GM21381 (cell line): Measurements from ENCODE around the gene VWDE.

Experiments used
- ATAC-seq: cut with Tn5 transposase; IDR thresholded peaks from one replicate; pipeline ENCODE4 v1.9.1; 2021; ENCODE audit warnings: mild to moderate bottlenecking, moderate library complexity; ENCODE audit not compliant: unreplicated experiment

Gene VWDE

DNA sequence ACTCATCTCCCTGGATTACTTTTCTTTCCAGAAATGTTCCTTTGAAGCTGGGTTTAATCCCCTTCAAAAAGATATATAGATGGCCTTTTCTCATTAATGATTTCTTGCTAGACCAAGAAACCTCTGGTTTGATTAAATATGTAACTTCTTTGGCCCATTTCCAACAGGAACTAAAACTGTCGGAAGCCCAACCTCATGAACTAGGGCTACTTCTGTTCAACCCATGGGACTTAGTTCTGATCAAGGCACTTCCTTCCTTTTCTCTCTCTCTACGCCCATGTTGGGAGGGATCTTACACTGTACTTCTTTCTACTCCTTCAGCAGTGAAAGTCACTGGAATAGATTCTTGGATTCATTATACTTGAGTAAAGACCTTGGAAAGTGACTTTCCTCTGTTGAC lies 109.0 kb downstream of the VWDE start:
- ATAC-seq: peak; percentile 64

- no peak for ATAC-seq
Observed at GRCh38 chr7:12291870-12292269, 111.8 kb downstream of the VWDE start.

GRCh38 chr7:12290761-12291160 lies 112.9 kb downstream of the VWDE start:
- ATAC-seq: no peak

GRCh38 chr7:12289996-12290395 lies 113.7 kb downstream of the VWDE start:
- no peak for ATAC-seq

DNA sequence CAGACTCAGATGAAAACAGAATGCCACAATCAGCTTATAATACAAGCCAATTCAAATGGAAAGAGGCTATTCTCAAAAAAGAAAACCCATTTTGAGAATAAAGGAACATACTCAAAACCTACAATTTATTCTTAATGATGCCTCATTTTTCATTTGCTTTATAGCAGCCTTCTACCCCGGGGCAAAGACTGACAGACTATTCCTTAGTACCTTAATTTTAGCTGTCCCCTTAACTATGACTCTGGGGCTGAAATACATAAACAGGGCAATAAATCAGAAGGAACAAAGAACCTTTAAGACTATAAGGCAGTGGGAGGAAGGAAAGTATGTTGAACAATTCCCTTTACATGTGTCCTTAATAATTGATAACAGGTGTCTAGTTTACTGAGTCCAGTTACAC lies 115.8 kb downstream of the VWDE start:
- ATAC-seq: no peak

GRCh38 chr7:12281038-12281437 lies 122.6 kb downstream of the VWDE start:
- no peak for ATAC-seq
